GM19351 (cell line): ENCODE data around the gene IQSEC3.

Experiments
- ATAC-seq: cut with Tn5 transposase; IDR thresholded peaks from one replicate; pipeline ENCODE4 v1.9.1; 2021; ENCODE audit warnings: mild to moderate bottlenecking, moderate library complexity; ENCODE audit not compliant: unreplicated experiment

Gene IQSEC3

DNA sequence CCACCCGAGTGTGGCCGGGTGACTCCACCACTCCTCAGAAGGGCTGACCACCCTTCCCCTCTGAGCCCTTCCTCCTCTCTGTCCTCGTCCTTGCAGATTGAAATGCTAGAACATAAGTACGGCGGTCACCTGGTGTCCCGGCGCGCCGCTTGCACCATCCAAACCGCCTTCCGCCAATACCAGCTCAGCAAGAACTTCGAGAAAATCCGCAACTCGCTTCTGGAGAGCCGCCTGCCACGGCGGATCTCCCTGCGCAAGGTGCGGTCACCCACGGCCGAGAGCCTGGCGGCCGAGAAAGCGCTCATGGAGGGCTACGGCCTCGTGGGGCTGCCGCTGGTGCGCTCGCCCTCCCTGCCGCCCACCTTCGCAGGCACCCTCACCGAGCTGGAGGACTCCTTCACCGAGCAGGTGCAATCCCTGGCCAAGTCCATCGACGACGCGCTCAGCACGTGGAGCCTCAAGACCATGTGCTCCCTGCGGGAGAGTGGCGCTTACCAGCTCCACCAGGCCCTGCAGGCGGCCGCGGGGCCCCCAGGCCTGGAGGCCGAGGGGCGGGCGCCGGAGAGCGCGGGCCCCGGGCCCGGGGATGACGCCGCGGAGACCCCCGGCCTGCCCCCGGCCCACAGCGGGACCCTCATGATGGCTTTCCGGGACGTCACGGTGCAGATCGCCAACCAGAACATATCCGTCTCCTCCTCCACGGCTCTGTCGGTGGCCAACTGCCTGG lies 71.8 kb downstream of the IQSEC3 start:
- ATAC-seq = no peak

DNA sequence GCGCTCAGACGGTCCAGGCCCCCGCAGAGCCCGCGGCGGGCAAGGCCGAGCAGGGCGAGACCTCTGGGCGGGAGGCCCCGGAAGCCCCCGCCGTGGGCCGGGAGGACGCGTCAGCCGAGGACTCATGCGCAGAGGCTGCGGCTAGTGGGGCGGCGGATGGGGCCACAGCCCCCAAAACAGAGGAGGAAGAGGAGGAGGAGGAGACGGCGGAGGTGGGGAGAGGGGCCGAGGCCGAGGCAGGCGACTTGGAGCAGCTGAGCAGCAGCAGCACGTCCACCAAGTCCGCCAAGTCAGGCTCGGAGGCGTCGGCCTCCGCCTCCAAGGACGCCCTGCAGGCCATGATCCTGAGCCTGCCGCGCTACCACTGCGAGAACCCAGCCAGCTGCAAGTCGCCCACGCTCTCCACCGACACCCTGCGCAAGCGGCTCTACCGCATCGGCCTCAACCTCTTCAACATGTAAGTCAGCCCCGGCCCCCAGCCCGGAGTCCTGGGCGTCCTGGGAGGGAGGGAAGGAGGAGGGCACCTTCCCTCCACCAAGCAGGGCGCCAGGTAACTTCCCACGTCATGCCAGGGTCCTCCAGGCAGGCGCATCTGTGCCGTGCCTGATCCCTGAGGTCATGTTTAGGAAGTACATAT lies 72.4 kb downstream of the IQSEC3 start:
- ATAC-seq = no peak

DNA sequence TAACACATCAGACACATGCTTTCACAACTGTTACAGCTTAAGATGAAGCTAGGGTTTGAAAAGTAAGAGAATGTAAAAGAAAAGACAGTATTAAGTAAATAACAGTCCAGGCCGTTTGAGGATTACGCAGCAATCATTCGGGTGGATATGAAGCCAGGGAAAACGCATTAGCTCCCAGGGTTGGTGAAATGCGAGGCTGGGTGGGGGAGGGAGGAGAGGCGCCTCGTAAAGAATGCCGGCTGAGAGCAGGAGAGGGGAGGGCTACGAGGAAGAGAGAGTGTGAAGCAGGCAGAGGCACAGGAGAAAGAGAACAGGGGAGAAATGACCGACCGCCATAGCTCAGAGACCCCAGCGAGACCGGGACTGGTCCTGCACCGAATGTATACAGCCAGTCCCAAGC lies 73.0 kb downstream of the IQSEC3 start:
- ATAC-seq = no peak

DNA sequence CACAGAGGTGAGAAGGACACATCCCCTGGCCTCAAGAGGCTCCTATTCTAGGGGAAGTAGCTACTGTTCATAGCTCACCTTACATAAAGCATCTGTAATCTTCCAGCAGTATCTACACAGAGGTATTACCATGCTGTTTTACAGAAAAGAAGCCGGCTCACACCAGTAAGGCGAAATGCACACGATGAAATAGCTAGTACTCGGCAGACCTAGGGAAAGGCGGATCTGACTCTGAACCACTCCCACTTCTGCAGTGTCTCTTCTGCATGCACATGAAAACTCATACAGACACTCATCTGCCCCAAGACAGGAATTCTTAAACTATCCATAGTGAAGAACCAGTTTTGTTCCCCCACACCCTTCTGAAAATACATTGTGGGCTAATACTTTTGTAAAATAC lies 73.6 kb downstream of the IQSEC3 start:
- no peak for ATAC-seq

DNA sequence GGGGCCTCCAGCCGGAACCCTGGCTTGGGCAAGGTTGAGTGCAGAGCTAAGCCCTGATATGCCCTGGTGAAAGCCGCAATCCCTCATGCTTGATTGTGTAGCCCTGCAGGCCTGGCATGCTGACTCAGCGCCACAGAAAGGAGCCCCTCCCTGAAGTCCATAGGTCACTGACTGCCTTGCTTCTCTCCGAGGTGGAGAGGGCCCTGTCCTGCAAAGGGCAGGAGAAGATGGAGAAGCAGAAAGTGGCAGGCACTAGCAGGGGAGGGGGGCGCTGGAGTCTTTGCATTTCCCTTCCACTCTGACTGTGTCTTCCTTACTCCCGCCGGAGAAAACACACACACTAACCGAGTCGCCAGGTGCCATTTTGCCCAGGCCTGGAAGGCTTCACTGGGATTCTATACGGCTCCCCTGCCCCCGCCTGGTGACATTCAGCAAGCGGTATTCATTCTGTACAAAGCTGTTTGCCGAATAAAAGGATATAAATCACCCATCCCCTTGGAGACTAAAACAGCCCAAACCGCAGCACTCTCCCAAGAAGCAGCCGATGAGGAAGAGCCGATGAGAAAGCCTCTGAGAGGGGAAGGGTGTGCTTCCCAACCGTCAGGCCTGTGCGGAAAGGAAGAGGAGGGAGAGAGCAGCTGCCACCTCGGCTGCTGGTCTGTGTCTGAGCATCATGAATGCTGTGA lies 77.5 kb downstream of the IQSEC3 start:
- no peak for ATAC-seq

DNA sequence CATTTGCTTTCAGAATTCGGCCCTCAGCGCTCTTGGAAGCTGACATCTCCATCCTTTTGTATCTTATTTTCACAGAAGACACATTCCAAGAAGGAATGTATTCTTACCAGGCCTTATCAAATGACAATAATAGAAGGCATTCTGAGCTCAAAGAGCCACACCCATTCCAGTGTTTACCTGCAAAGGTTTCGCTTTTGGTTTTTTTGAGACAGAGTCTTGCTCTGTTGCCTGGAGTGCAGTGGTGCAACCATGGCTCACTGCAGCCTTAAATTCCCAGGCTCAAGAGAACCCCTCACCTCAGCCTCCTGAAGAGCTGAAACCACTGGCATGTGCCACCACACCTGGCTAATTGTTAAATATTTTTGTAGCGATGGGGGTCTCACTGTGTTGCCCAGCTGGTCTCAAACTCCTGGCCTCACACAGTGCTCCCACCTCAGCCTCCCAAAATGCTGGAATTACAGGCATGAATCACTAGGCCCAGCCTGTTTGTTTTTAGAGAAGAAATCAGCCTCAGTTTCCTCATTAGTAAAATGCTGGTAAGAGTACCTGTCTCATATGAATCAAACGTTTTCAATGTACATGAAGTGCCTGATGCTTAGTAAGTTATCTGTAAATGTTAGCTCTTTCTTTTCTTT lies 78.2 kb downstream of the IQSEC3 start:
- no peak for ATAC-seq

DNA sequence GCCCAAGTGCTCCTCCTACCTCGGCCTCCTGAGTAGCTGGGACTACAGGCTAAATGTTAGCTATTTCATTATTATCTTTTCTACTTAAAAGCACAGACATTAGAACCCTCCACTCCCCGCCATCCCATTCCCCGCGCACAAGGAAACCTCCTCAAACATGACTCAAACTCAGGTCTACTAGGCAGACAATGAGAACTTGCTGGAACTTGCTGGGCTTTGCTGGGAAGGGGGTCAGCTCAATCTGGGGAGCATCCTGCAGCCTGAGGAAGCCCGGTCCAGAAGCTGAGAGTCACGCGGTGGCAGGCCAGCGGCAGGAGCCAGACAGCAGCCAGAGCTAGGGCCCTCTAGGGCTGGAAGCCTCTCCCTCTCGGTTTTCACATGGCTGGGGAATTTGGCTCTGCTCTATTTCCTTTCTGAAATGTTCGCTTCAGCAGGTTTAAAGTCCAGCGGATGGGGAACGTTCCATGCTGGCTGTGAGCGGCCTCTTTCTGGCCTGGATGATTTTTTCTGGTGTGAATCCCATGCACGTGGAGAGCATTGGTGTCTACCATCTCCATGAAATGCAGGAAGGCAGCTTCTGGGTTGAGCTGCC lies 78.9 kb downstream of the IQSEC3 start:
- ATAC-seq = no peak

DNA sequence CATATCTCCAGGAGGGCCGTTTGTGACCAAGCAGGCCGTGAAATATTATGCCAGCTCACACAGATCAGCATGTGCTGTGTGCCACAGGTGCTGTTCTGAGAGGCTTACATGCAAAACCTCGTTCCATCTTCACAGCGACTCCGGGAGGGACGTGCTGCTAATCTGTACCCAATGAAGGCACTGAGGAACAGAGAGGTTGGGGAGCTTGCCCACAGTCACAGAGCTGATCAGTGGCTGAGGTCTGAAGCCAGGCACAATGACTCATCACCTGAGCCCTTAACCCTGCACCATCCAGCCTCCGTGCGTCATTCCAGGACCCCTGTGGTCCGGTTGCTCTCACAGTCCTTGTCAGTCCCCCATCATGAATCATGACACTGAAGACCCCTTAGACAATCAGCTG lies 80.7 kb downstream of the IQSEC3 start:
- ATAC-seq = no peak

DNA sequence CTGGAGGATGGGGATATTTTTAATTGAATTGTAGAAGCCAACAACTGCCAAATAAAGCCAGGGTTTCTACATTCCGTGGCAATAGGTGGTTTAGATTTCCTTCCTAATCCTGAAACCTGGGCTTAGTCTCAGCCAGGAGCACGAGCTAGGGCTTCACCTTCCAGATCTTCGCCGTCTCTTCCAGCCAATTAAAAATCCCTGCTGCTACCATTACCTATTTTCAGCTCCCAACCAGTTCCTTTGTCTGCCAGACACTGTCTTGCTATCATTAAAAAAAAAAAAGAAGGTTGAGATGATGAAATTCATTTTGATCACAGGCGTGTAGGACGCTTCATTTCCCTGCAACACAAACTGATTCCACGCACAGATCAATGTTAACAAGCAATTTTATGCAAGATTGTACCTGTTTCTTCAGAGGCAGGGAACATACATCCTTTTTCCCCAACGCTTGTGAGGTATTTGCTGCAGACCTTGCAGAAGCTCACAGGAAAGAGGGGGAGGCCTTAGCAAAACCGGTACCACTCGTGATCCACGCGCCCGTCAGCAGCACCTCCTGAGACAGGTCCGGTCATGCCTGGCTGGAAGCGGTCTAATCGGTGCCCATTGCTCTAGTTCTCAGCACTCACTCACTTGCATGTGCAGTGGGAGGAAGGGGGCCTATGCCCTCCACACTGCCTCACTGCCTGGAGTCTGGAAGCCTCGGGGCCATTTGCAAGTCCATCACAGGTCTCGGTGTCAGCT lies 82.3 kb downstream of the IQSEC3 start:
- ATAC-seq = no peak

DNA sequence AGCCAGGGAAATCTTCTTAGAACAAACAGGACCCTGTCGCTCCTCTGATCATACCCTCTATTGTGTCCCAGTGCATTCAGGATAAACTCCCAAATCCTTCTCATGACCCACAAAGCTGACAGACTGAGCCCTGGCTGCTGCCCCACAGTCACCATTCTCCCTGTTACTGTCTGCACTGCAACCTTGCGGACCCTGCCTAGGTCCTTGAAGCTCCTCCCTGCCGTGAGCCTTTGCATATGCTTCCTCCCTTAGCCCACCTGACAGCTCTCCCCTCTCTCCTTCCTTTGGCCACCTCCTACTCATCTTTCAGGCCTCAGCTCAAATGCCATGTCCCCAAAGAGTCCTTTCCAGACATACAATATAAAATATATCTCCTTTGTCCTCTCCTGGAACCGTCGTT lies 85.0 kb downstream of the IQSEC3 start:
- ATAC-seq = no peak

DNA sequence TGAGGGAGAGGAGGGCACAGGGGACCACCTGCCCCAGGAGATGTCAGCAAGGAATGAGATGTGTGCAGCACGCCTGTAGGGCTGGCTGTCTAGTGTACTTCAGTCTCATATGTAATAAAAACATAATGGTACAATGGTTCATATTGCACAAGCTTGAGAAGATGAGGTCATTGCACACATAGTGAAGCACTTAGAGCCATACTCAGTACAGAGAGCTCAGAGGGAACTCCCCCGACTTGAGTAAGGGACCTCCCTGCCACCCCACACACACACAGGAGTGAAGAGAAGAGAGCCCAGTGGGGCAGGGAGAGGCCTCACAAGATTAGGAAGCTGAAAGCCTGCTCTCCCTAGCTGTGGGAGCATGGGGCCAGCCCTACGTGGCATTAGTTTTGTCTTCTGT lies 85.9 kb downstream of the IQSEC3 start:
- no peak for ATAC-seq

DNA sequence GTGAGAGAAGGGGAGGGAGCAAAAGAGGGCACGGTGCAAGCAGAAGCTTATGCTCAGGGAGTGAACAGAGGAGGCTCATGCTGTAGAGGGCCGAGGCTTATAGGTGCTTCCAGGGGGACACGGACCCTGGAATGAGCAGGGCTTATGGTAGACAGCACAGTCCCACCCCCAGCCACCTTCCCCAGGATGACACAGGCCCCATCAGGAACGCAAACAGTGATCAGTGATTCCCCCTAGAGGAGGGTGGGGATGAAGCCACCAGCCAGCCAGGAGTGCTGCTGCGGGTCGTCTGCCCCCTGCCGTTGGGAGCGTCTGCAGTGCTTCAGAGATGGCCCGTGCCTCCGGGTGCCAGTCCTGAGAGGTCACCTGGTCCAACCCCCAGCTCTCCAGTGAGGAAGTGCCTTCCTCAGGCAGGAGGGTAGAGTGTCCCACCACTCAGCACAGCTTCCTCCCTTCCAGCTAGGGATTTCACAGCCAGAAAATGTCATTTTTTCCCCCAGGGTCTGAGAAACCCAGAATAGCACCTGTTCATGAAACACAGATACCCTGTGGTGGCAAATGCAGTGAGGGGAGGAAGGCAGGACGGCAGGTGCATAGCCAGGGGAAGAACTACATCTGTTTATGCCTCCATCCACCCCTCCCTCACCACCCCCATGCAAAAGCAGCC lies 86.6 kb downstream of the IQSEC3 start:
- ATAC-seq = peak; percentile 55

DNA sequence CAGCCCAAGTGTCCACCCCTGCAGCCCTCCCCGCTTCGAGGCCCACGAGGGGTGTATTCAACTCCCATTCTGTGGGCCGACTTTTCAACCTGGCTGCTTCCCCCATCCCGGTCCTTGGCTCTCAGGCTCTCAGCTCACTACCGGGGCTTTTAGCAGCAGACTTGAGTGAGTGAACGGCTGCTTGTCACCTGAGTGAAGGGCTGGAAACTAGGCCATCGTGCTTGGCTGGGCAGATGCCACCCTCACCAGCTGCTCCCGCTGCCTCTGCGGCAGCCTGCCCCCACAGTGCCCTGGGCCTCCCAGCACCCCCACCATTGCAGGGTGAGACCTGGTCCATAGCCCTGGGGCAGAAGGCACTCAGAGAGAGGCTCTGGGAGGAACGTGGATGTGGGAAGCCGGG lies 87.5 kb downstream of the IQSEC3 start:
- ATAC-seq = no peak

DNA sequence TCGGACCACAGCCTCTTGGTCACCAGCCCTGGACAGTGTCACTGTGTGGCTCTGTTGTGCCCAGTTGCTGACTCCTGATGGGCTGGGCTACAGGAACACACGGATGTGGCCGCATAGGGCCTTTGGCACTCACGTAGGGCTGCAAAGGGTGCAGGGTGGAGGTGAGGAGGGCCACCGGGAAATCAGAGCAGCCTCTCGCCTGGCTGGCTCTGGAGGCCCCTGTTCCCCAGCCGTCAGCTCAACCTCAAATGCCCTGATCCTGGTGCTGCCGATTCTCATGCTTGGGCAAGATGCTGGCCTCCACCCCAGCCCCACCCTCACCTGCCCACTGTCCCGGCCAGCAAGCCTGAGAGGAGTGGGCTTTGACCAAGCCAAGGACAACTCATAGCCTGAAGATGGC lies 88.4 kb downstream of the IQSEC3 start:
- ATAC-seq = no peak

DNA sequence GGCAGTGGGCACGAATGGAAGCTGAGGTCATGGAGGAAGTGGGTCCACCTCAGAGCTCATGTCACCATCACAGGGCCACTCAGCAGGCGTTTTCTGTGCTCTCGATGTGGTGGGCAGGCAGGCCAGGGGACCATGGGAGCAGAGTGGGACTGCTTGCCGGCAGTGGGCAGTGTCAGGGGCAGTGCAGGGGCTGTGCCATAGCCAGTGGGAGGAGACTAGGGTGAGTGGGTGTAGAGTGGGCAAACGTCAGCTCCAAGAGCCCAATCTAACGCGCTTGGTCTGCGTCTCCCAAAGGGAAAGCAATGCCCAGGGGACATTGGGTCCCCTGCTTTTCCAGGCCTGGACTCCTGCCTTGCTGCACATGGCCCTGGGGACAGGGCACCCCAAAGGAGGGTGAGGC lies 89.1 kb downstream of the IQSEC3 start:
- no peak for ATAC-seq

DNA sequence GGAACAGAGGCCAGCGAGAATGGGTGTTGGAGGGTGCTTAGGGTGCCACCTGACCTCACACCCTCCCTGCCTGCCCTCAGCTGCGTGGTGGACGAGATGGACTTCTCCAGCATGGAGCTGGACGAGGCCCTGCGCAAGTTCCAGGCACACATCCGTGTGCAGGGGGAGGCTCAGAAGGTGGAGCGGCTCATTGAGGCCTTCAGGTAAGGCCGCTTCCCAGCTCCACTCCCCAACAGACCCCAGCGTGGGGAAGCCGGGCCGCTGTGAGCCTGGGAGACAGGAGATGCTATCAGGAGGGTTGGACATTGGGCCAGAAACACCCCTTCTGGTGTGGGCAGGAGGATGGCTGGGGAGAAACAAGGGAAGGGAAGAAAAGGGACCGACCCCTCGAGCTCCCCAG lies 90.4 kb downstream of the IQSEC3 start:
- no peak for ATAC-seq

DNA sequence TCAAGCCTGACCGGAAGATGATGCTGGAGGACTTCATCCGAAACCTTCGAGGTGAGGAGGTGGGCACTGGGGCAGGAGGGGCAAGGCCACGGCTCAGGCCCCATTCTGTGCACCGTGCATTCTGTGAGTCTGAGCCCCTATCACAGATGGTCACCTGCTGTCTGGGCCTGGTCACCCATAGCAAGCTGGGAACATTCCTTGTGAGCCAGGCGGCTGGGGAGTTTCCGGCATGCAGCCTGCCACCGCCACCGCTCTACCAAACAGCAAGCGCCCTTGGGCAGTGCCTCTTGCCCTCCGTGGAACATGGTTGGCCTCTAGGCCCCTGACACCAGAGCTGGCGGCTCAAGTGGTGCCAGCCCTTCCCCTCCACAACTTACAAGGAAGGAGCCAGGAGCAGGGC lies 91.1 kb downstream of the IQSEC3 start:
- ATAC-seq = no peak

DNA sequence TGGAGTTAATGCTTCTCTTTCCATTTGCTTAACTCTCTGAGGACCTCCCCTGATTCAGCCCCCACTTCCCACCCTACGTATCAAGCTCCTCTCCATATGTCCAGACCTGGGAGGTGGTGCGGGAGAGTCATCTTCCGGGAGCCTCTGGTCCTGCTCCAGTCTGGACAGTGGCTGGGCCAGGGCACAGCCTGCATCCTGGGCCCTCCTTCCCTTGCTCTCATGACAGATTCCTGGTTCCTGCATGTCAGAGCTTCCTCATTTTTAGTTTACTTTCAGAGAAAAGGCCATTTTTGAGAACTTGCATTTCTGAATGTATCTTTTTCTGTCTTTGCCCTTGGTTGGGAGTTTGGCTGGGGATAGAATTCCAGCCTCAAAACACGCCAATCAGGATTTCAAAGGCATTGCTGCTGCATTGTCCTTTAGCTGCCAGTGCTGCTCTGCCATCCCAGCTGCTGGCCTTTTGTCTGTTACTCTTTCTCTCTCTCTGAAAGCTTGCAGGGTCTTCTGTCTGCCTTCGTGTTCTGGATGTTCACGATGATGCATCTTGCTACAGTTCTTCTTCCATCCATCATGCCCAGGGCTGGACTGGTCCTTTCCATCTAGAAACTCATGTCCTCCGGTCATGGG lies 92.7 kb downstream of the IQSEC3 start:
- ATAC-seq = no peak

DNA sequence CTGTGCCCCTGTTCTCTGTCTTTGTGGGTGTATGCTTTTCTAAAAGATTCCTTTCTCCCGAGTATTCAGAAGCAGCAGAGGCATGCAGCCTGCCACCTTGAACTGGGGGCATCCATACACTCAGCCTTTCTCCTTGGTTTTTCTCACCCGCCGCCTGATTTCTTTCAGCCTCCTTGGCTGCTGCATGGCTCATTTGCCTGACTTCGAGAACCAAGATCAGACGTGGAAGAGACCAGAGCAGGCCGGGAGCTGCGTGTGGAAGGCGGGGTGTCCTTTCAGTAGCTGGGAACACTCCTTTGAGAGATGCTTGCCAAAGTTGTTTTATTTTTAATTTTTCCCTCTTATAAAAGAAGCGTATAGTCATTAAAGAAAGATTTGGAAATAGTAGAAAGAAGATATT lies 94.3 kb downstream of the IQSEC3 start:
- no peak for ATAC-seq

DNA sequence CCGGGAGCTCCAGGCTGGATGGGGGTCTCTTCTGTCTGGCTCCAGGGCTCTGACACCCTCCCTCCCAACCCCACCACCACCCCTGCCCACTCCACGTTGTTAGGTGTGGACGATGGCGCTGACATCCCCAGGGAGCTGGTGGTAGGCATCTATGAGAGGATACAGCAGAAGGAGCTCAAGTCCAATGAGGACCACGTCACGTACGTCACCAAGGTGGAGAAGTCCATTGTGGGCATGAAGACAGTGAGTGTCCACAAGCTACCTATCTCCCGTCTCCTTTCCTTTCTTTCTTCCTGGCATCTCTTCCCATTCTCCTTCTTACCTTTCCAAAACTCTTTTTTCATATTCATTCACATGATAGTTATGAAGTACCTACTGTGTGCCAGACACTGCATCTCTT lies 95.3 kb downstream of the IQSEC3 start:
- ATAC-seq = no peak
